Lower lobe of right lung (tissue), 2 donors: ENCODE results near the gene LBX2. TPM values are rescaled to one million over a fixed set of nuclear protein-coding genes. Genes with fewer than 3 reads are reported as not detected.

Experiments
- ATAC-seq, 2 donors: fragments of 200-7000 bp; cut with Tn5 transposase; one replicate each; pipeline ENCODE4 v1.9.1; 2020 to 2022; ENCODE audit warnings: mild to moderate bottlenecking in 2 of 2, moderate library complexity in 2 of 2
- DNase-seq: peaks from one replicate; pipeline ENCODE4 v3.0.0-alpha.2; 2020
- H3K27ac ChIP-seq: fragments of 200-600 bp; one replicate; pipeline ENCODE4 v1.8.0; 2022
- H3K27me3 ChIP-seq: fragments of 200-600 bp; one replicate; pipeline ENCODE4 v1.8.0; 2022; ENCODE audit warnings: low read depth
- H3K36me3 ChIP-seq: fragments of 200-600 bp; one replicate; pipeline ENCODE4 v1.8.0; 2022; ENCODE audit warnings: mild to moderate bottlenecking
- H3K4me1 ChIP-seq: fragments of 200-600 bp; one replicate; pipeline ENCODE4 v1.8.0; 2022
- H3K4me3 ChIP-seq: fragments of 200-600 bp; one replicate; pipeline ENCODE4 v1.8.0; 2022; ENCODE audit warnings: mild to moderate bottlenecking
- H3K9me3 ChIP-seq: fragments of 200-600 bp; one replicate; pipeline ENCODE4 v1.8.0; 2022
- intact Hi-C: fragments of 100-400 bp; cut with DNase I; formaldehyde crosslinking; loops from one replicate; pipeline ENCODE4 v1.11.0; 2022
- total RNA-seq: library from RNA; stranded (reverse); fragmentation: NEBNext Ultra II Directional; extraction: Animal tissue kit (Norgen Biotek cat#: 25700); gene quantifications from one replicate; pipeline ENCODE4 v1.2.1, GENCODE V29; 2021
- TF ChIP-seq, protein P1 (sequence below): fragments of 200-600 bp; IDR thresholded peaks from one replicate; pipeline ENCODE4 v1.8.0; 2022; ENCODE audit warnings: antibody characterized with exemption, mild to moderate bottlenecking
- donor health status: DM: no; HTN: yes; CAD: no; lungs with severe emphysema.

Gene LBX2
- total RNA-seq, 1 donor from 2014 or later: 1.5 TPM

GRCh38 chr2:74525717-74526648 lies 26.6 kb upstream of the LBX2 start, which contains the start of gene DQX1:
TSS of gene DQX1 (minus strand) at chr2:74526231. CDS start at chr2:74525729, 502 bp downstream.
- Histone ChIP-seq H3K4me3 (no peak within 1 kb of the TSS), H3K27me3 (peaks cover 4% of the 10 kb centered on the region), H3K9me3 (no peaks in the 10 kb centered on the region), H3K27ac (no peak within 1 kb of the TSS), H3K36me3 (peaks cover 31% of the 10 kb centered on the region), H3K4me1 (peaks cover 16% of the 10 kb centered on the region)
- ATAC-seq (no peak), DNase-seq (no peak)
- intact Hi-C loops: no loop called here
- TF ChIP-seq, protein P1, sequence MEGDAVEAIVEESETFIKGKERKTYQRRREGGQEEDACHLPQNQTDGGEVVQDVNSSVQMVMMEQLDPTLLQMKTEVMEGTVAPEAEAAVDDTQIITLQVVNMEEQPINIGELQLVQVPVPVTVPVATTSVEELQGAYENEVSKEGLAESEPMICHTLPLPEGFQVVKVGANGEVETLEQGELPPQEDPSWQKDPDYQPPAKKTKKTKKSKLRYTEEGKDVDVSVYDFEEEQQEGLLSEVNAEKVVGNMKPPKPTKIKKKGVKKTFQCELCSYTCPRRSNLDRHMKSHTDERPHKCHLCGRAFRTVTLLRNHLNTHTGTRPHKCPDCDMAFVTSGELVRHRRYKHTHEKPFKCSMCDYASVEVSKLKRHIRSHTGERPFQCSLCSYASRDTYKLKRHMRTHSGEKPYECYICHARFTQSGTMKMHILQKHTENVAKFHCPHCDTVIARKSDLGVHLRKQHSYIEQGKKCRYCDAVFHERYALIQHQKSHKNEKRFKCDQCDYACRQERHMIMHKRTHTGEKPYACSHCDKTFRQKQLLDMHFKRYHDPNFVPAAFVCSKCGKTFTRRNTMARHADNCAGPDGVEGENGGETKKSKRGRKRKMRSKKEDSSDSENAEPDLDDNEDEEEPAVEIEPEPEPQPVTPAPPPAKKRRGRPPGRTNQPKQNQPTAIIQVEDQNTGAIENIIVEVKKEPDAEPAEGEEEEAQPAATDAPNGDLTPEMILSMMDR: no peak

DNA sequence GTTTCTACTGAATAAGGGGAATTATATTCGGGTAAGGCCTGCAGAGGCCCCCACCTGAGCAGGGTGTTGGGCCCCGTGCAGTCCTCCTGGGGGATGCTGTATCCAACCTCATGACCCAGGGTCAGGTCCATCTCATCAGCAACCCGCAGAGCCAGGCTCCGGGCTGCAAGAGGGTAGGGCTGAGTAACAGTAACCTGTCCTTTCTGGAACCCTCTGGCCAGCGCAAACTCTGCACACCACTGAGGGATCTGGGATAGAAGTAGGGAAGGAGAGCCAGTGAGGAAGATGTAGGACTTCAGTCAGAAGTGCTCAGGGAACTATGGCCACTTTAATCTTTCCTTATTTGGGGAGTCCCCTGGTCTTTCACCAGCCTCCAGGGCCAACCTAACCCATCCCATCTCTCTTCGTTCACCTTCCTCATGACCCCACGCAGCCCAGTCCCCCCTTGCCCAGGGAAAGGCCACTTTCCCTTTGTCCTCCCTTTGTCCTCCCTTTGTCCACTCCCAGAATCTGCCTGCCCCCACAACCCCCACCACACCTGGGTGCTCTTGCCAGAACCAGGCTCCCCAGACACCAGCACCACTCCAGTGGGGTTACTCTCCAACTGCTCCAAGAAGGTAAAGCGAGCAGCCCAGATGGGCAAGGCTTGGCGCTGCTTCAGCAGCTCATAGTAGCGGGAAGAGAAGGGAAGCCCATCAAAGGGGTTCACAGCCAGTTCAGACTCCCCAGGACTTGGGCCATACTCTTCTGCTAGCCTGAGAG lies 25.7 kb upstream of the LBX2 start:
- Histone ChIP-seq H3K27ac (no peak overlapping the region), H3K36me3 (peaks cover 31% of the 10 kb centered on the region), H3K27me3 (peaks cover 9% of the 10 kb centered on the region), H3K4me1 (peaks cover 11% of the 10 kb centered on the region), H3K9me3 (no peaks in the 10 kb centered on the region), H3K4me3 (no peak overlapping the region)
- intact Hi-C loops: no loop called here
- TF ChIP-seq, protein P1: no peak
- no peak for DNase-seq
- ATAC-seq: no peak

DNA sequence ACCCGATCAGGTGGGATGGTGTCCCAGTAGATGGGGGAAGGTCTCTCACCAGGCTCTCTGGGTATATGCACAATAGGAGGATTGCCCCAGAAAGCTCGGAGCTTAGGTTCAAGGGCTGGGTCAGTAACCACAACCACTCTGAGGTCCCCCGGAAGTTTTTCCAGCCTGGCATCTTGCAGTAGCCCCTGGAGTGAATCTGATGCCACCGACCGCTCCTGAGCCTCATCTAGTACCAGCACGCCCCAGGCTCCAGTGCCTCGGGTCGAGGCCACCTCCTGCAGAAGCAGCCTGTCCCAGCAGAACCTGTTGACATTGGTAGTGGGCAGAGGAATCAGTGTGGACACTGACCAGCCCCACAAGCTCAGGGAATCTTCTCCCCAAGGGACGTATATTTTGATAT lies 24.6 kb upstream of the LBX2 start:
- Histone ChIP-seq H3K27me3 (peaks cover 20% of the 10 kb centered on the region), H3K9me3 (no peaks in the 10 kb centered on the region), H3K4me3 (no peak overlapping the region), H3K4me1 (peaks cover 11% of the 10 kb centered on the region), H3K27ac (no peak overlapping the region), H3K36me3 (peaks cover 31% of the 10 kb centered on the region)
- DNase-seq (no peak), ATAC-seq (no peak)
- intact Hi-C loops: no loop called here
- TF ChIP-seq, protein P1: no peak

- ATAC-seq: no peak
- TF ChIP-seq, protein P1: no peak
- H3K27me3 ChIP-seq: peaks cover 35% of the 10 kb centered on the region
- H3K9me3 ChIP-seq: no peaks in the 10 kb centered on the region
- H3K4me1 ChIP-seq: no peaks in the 10 kb centered on the region
- peaks cover 21% of the 10 kb centered on the region for H3K36me3 ChIP-seq
- H3K27ac ChIP-seq: no peak overlapping the region
- no peak overlapping the region for H3K4me3 ChIP-seq
- intact Hi-C loops: no loop called here
- DNase-seq: no peak
Observed at GRCh38 chr2:74522516-74522915, 23.1 kb upstream of the LBX2 start.

GRCh38 chr2:74516650-74517049 lies 17.2 kb upstream of the LBX2 start:
- peaks cover 94% of the 10 kb centered on the region for H3K27me3 ChIP-seq
- H3K9me3 ChIP-seq: no peaks in the 10 kb centered on the region
- H3K4me3 ChIP-seq: peak overlapping the region; percentile 47
- H3K27ac ChIP-seq: no peak overlapping the region
- intact Hi-C loops: no loop called here
- H3K4me1 ChIP-seq: peaks cover 31% of the 10 kb centered on the region
- TF ChIP-seq, protein P1: no peak
- DNase-seq (no peak), ATAC-seq (no peak)
- no peaks in the 10 kb centered on the region for H3K36me3 ChIP-seq
